PFSK-1 (cell line): ENCODE measurements around the gene PRM3.

Experiments used
- FOXP2 ChIP-seq: optimal IDR thresholded peaks from 2 replicates; pipeline ENCODE3; 2011; ENCODE audit warnings: borderline replicate concordance, control low read depth, inconsistent platforms; ENCODE audit not compliant: insufficient read depth; ENCODE audit errors: extremely low read length, extremely low read depth
- POLR2AphosphoS5 ChIP-seq: IDR thresholded peaks from 2 replicates; pipeline ENCODE4 v1.6.1; 2012; ENCODE audit warnings: low read depth, mild to moderate bottlenecking, control low read depth, low read length, moderate library complexity
- SIN3A ChIP-seq: IDR thresholded peaks from 2 replicates; pipeline ENCODE4 v1.6.1; 2012; ENCODE audit warnings: mild to moderate bottlenecking, low read length, moderate library complexity, borderline replicate concordance; ENCODE audit not compliant: insufficient read depth
- TAF1 ChIP-seq: IDR thresholded peaks from 2 replicates; pipeline ENCODE4 v1.6.1; 2012; ENCODE audit warnings: low read length, control low read depth, borderline replicate concordance; ENCODE audit not compliant: insufficient read depth
- TF ChIP-seq, protein P1 (sequence below), 2 experiments: IDR thresholded peaks; 2 replicates each; pipeline versions ENCODE4 v1.6.1 to v1.8.0; 2011 to 2012; ENCODE audit warnings: low read depth in 2 of 2, low read length in 2 of 2, control low read depth in 1 of 2, inconsistent platforms in 1 of 2, mild to moderate bottlenecking in 1 of 2, moderate library complexity in 1 of 2; ENCODE audit not compliant: insufficient read depth in 1 of 2

PRM3 gene

DNA sequence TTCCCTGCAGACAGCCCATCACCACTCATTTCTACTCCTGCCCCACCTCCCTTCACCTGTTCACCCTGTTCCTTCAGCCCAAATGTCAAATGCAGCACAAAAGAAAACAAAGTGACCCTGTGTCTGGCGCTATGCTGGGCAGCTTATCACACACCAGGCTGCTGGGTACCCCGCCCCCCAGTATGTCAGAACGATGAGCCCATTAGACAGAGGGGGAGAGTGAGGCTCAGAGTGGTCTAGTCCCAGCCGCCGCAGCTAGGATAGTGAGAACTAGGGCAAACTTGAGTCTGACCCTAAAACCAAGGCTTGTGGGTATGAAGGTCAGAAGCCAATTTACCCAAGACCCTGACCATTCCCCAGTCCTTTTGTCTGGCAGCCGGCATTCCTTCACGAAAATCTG is 8.3 kb downstream of the PRM3 start:
- no peak for TF ChIP-seq TAF1
- TF ChIP-seq SIN3A: no peak
- TF ChIP-seq POLR2AphosphoS5: no peak
- TF ChIP-seq, protein P1, sequence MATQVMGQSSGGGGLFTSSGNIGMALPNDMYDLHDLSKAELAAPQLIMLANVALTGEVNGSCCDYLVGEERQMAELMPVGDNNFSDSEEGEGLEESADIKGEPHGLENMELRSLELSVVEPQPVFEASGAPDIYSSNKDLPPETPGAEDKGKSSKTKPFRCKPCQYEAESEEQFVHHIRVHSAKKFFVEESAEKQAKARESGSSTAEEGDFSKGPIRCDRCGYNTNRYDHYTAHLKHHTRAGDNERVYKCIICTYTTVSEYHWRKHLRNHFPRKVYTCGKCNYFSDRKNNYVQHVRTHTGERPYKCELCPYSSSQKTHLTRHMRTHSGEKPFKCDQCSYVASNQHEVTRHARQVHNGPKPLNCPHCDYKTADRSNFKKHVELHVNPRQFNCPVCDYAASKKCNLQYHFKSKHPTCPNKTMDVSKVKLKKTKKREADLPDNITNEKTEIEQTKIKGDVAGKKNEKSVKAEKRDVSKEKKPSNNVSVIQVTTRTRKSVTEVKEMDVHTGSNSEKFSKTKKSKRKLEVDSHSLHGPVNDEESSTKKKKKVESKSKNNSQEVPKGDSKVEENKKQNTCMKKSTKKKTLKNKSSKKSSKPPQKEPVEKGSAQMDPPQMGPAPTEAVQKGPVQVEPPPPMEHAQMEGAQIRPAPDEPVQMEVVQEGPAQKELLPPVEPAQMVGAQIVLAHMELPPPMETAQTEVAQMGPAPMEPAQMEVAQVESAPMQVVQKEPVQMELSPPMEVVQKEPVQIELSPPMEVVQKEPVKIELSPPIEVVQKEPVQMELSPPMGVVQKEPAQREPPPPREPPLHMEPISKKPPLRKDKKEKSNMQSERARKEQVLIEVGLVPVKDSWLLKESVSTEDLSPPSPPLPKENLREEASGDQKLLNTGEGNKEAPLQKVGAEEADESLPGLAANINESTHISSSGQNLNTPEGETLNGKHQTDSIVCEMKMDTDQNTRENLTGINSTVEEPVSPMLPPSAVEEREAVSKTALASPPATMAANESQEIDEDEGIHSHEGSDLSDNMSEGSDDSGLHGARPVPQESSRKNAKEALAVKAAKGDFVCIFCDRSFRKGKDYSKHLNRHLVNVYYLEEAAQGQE (IDR thresholded peaks at IDR 0.05; ENCODE audit: insufficient read depth in 1 of 2, low read depth in 2 of 2, low read length in 2 of 2): no peak
- no peak for TF ChIP-seq FOXP2

DNA sequence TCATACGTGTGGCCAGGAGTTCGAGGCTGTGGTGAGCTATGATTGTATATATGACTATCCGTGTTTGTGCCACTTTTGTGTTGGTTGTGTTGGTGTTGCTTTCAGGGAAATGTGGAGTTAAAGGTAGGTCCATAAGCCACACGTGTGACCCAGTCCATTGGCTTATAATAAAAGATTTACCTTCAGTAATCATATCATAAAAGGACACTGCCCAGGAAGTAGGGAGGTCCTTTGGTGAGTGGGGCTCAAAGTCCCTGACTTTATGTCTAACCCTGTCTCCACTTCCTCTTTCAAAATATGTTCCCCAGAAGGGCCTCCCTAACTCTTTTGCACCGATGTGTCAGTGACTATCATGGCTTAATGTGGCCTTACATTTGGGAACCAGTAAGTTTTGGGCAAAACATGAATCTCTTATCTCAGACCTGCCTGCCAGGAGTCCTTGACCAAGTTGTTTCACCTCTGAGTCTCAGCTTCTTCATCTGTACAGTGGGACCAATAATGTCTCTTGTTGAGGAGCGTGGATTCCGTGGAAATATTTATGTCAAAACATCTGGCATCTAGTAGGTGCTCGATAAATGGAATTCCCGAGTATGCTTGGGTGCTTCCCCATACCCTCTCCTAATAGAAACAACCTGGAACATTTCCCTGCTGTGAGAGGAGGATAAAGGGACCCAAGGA is 9.1 kb downstream of the PRM3 start:
- TF ChIP-seq POLR2AphosphoS5: no peak
- no peak for TF ChIP-seq TAF1
- no peak for TF ChIP-seq SIN3A
- no peak for TF ChIP-seq FOXP2
- TF ChIP-seq, protein P1 (IDR thresholded peaks at IDR 0.05; ENCODE audit: insufficient read depth in 1 of 2, low read depth in 2 of 2, low read length in 2 of 2): no peak

DNA sequence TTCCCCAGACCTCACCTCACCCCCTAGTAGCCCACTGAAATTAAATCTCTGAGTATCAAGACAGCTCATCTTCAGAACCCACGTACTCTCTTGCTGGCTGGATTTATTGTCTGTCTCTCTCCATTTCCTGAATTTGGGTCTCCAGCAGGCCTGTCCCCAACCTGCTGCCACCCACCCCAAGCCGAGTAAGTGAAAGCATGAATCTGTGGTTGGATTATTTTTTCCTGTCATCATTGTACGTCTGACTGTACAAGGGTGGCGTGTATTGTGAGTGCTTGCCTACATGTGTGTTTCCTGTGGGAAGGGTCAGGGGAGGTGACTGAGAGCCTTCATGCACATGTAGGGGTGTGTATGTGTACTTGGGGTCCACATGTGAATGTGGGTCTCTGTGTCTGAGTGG is 9.7 kb downstream of the PRM3 start:
- TF ChIP-seq FOXP2 (no peak), POLR2AphosphoS5 (no peak), SIN3A (no peak), TAF1 (no peak)
- TF ChIP-seq, protein P1 (IDR thresholded peaks at IDR 0.05; ENCODE audit: insufficient read depth in 1 of 2, low read depth in 2 of 2, low read length in 2 of 2): no peak

DNA sequence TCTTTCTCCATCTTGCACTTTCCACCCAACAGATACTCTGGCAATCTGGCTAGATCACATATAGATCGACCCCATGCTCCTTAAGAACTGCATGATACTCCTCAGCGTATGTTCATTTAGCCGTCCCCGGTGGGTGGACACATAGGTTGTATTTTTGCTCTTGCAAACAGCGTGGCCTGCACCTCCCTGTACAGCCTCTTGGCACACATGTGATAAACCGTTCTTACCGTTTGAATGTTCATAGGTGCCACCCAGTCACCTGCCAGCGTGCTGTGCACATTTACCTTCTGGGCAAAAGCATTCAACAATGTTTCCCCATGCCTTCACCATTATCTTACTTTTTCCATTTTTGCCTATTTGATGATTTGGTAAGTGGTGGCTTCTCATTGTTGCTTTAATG is 10.5 kb downstream of the PRM3 start:
- TF ChIP-seq TAF1 (no peak), SIN3A (no peak), FOXP2 (no peak), POLR2AphosphoS5 (no peak)
- TF ChIP-seq, protein P1 (IDR thresholded peaks at IDR 0.05; ENCODE audit: insufficient read depth in 1 of 2, low read depth in 2 of 2, low read length in 2 of 2): no peak

DNA sequence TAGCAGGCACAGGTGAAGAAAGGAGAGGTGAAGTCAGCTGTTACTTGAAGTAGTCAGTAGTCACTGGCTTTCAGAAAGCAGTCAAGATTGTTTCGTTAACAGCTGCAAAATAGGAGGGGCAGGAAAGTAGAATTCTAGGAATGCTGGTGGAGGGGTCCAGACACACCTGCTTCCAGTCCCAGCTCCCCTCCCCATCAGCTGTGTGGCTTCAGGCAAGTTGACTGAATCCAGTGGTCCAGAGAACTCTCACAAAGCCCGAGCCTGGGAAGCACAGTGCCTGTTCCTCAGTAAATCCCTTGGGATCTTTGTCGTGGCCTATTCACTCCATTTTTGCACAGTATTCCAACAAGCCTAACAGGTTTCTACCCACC is 12.8 kb downstream of the PRM3 start:
- no peak for TF ChIP-seq POLR2AphosphoS5
- no peak for TF ChIP-seq SIN3A
- no peak for TF ChIP-seq FOXP2
- TF ChIP-seq, protein P1 (IDR thresholded peaks at IDR 0.05; ENCODE audit: insufficient read depth in 1 of 2, low read depth in 2 of 2, low read length in 2 of 2): no peak
- no peak for TF ChIP-seq TAF1
